OCI-LY3 (cell line): ENCODE measurements around the gene TDP1.

ENCODE experiments used
- H2AFZ ChIP-seq: fragments of 200-600, 300-600 bp; shearing (Covaris generic); 2 replicates; pipeline ENCODE4 v1.6.0; 2014; ENCODE audit warnings: antibody characterized with exemption, low read depth, low read length
- H3K27ac ChIP-seq: fragments of 200-600, 300-600 bp; sonication (generic); 2 replicates; pipeline ENCODE4 v1.5.1; 2014; ENCODE audit warnings: mild to moderate bottlenecking, low read length, moderate library complexity, mixed read lengths
- H3K27me3 ChIP-seq: fragments of 200-600, 300-600 bp; sonication (generic); 2 replicates; pipeline ENCODE4 v1.6.1; 2014; ENCODE audit warnings: low read depth, low read length, mixed read lengths
- H3K36me3 ChIP-seq: fragments of 200-600, 300-600 bp; sonication (generic); replicated peaks from 2 replicates; pipeline ENCODE3; 2014; ENCODE audit warnings: low read depth, low read length, mixed read lengths
- H3K4me1 ChIP-seq: fragments of 300-600, 200-600 bp; sonication (generic); 2 replicates; pipeline ENCODE4 v1.6.1; 2014; ENCODE audit warnings: low read length, mixed read lengths
- H3K4me2 ChIP-seq: fragments of 200-600, 300-600 bp; sonication (generic); 2 replicates; pipeline ENCODE4 v1.6.1; 2014; ENCODE audit warnings: low read length, mixed read lengths
- H3K4me3 ChIP-seq: fragments of 300-600, 200-600 bp; sonication (generic); 2 replicates; pipeline ENCODE4 v1.5.1; 2014; ENCODE audit warnings: antibody characterized with exemption, mild to moderate bottlenecking, low read length, moderate library complexity
- H3K79me2 ChIP-seq: fragments of 300-600, 200-600 bp; shearing (Covaris generic); 2 replicates; pipeline ENCODE4 v1.6.1; 2014; ENCODE audit warnings: mild to moderate bottlenecking, low read length, mixed read lengths
- H3K9ac ChIP-seq: fragments of 300-600, 200-600 bp; shearing (Covaris generic); 2 replicates; pipeline ENCODE4 v1.6.0; 2014; ENCODE audit warnings: mild to moderate bottlenecking, low read length, moderate library complexity
- H3K9me3 ChIP-seq: fragments of 200-600, 300-600 bp; shearing (Covaris generic); 2 replicates; pipeline ENCODE4 v1.6.1; 2014; ENCODE audit warnings: low read length, mixed read lengths; ENCODE audit not compliant: insufficient read depth
- H4K20me1 ChIP-seq: fragments of 200-600, 300-600 bp; sonication (generic); 2 replicates; pipeline ENCODE4 v1.6.1; 2016; ENCODE audit warnings: low read length, mixed read lengths; ENCODE audit not compliant: insufficient read depth
- EZH2phosphoT487 ChIP-seq: fragments of 200-600 bp; shearing (Covaris generic); IDR thresholded peaks from 2 replicates; pipeline ENCODE4 v1.6.1; 2018; ENCODE audit warnings: antibody characterized with exemption, mixed run types, low read depth
- TF ChIP-seq, protein P1 (sequence below): fragments of 200-600, 300-600 bp; sonication (generic); IDR thresholded peaks from 2 replicates; pipeline ENCODE4 v1.5.1; 2014; ENCODE audit warnings: antibody characterized with exemption, low read length, low read depth

TDP1 gene

GRCh38 chr14:89954070-89955021, 1.4 kb upstream of the TDP1 start, which contains the start of gene EFCAB11:
Gene EFCAB11 (minus strand): TSS chr14:89954730. CDS start chr14:89954660, 70 bp downstream.
- no peaks in the 10 kb centered on the region for H3K9me3 ChIP-seq
- H3K27ac ChIP-seq, result peak within 1 kb of the TSS; percentile 89
- H3K79me2 ChIP-seq, result peaks cover 36% of the 10 kb centered on the region
- H3K36me3 ChIP-seq, result peaks cover 39% of the 10 kb centered on the region
- H2AFZ ChIP-seq, result peak within 1 kb of the TSS; percentile 99
- H3K4me3 ChIP-seq, result peak within 1 kb of the TSS; percentile 91
- TF ChIP-seq, protein P1, sequence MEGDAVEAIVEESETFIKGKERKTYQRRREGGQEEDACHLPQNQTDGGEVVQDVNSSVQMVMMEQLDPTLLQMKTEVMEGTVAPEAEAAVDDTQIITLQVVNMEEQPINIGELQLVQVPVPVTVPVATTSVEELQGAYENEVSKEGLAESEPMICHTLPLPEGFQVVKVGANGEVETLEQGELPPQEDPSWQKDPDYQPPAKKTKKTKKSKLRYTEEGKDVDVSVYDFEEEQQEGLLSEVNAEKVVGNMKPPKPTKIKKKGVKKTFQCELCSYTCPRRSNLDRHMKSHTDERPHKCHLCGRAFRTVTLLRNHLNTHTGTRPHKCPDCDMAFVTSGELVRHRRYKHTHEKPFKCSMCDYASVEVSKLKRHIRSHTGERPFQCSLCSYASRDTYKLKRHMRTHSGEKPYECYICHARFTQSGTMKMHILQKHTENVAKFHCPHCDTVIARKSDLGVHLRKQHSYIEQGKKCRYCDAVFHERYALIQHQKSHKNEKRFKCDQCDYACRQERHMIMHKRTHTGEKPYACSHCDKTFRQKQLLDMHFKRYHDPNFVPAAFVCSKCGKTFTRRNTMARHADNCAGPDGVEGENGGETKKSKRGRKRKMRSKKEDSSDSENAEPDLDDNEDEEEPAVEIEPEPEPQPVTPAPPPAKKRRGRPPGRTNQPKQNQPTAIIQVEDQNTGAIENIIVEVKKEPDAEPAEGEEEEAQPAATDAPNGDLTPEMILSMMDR, result peak; percentile 23; the same call in 1 of the 2 replicates
- TF ChIP-seq EZH2phosphoT487, result no peak
- peak within 1 kb of the TSS; percentile 92 for H3K4me2 ChIP-seq
- peak within 1 kb of the TSS; percentile 76 for H3K9ac ChIP-seq
- no peaks in the 10 kb centered on the region for H3K27me3 ChIP-seq
- H4K20me1 ChIP-seq, result no peaks in the 10 kb centered on the region
- peaks cover 14% of the 10 kb centered on the region for H3K4me1 ChIP-seq

GRCh38 chr14:89955022-89955744, 544 bp upstream of the TDP1 start:
- H3K9me3 ChIP-seq, result no peaks in the 10 kb centered on the region
- peaks cover 44% of the 10 kb centered on the region for H3K79me2 ChIP-seq
- no peaks in the 10 kb centered on the region for H4K20me1 ChIP-seq
- peak overlapping the region; percentile 92 for H3K4me2 ChIP-seq
- peak overlapping the region; percentile 89 for H3K27ac ChIP-seq
- peaks cover 36% of the 10 kb centered on the region for H3K36me3 ChIP-seq
- no peaks in the 10 kb centered on the region for H3K27me3 ChIP-seq
- peak overlapping the region; percentile 76 for H3K9ac ChIP-seq
- peaks cover 14% of the 10 kb centered on the region for H3K4me1 ChIP-seq
- TF ChIP-seq EZH2phosphoT487, result no peak
- TF ChIP-seq, protein P1, result no peak
- H3K4me3 ChIP-seq, result peak overlapping the region; percentile 91
- peak overlapping the region; percentile 99 for H2AFZ ChIP-seq

GRCh38 chr14:89956661-89957009, 908 bp downstream of the TDP1 start:
- H3K9me3 ChIP-seq, result no peaks in the 10 kb centered on the region
- peak overlapping the region; percentile 89 for H3K4me2 ChIP-seq
- H3K27ac ChIP-seq, result peak overlapping the region; percentile 89
- H3K4me1 ChIP-seq, result peaks cover 14% of the 10 kb centered on the region
- no peak for TF ChIP-seq EZH2phosphoT487
- TF ChIP-seq, protein P1, result no peak
- no peak overlapping the region for H2AFZ ChIP-seq
- H3K4me3 ChIP-seq, result peak overlapping the region; percentile 91
- peaks cover 37% of the 10 kb centered on the region for H3K36me3 ChIP-seq
- peaks cover 58% of the 10 kb centered on the region for H3K79me2 ChIP-seq
- H3K27me3 ChIP-seq, result no peaks in the 10 kb centered on the region
- H3K9ac ChIP-seq, result peak overlapping the region; percentile 96
- 0 out of 2 replicates have a peak, but pooled peaks cover 13% of the 10 kb centered on the region for H4K20me1 ChIP-seq

GRCh38 chr14:89957376-89957775, 1.6 kb downstream of the TDP1 start:
- H3K79me2 ChIP-seq, result peaks cover 66% of the 10 kb centered on the region
- H3K4me3 ChIP-seq, result peak overlapping the region; percentile 91

More at GRCh38 chr14:89957376-89957775, 1.6 kb downstream of the TDP1 start:
- no peak overlapping the region for H2AFZ ChIP-seq
- H3K9ac ChIP-seq, result peak overlapping the region; percentile 96; the same call in 1 of the 2 replicates
- 0 out of 2 replicates have a peak, but pooled peaks cover 15% of the 10 kb centered on the region for H4K20me1 ChIP-seq
- TF ChIP-seq, protein P1, result no peak
- TF ChIP-seq EZH2phosphoT487, result no peak
- peaks cover 14% of the 10 kb centered on the region for H3K4me1 ChIP-seq
- peak overlapping the region; percentile 89 for H3K4me2 ChIP-seq
- peaks cover 40% of the 10 kb centered on the region for H3K36me3 ChIP-seq
- no peak overlapping the region for H3K27ac ChIP-seq
- H3K27me3 ChIP-seq, result no peaks in the 10 kb centered on the region
- no peaks in the 10 kb centered on the region for H3K9me3 ChIP-seq
